HepG2 (cell line): ENCODE measurements around the gene PADI6. TPM values are rescaled to one million over a fixed set of nuclear protein-coding genes. Genes with fewer than 3 reads are reported as not detected.

Experiments used
- ATAC-seq: fragments of 200-7000 bp; cut with Tn5 transposase; 3 replicates; pipeline ENCODE4 v1.9.1; 2020; ENCODE audit warnings: mild to moderate bottlenecking, moderate library complexity
- BruUV-seq: library from RNA; stranded (reverse); fragments of 400-500 nt; replicated peaks from 2 replicates; lab custom pipeline; 2021; lab: Mats Ljungman, UMichigan
- CTCF ChIA-PET: fragments of 300-600 bp; formaldehyde crosslinking; extraction: SDS; loops from one replicate; lab custom pipeline; 2021; ENCODE audit warnings: low total read pairs, inconsistent platforms, low intra/inter-chr PET ratio; lab: Yijun Ruan, JAX
- POLR2A ChIA-PET: fragments of 350-600 bp; sonication (Branson Sonifier 250); formaldehyde crosslinking; loops from one replicate; lab custom pipeline; 2020; ENCODE audit warnings: antibody characterized with exemption, inconsistent platforms; lab: Yijun Ruan, JAX
- DNase-seq: peaks from one replicate; pipeline ENCODE4 v3.0.0-alpha.2; 2015; ENCODE audit warnings: low spot score
- FAIRE-seq: peaks from 3 replicates; lab custom pipeline; 2011; peaks lifted over from hg19 to GRCh38; lab: Jason Lieb, UNC
- H2AFZ ChIP-seq: one replicate; pipeline ENCODE4 v1.6.1; 2011; ENCODE audit warnings: low read length, inconsistent platforms
- H3K27ac ChIP-seq: fragments of 300-600 bp; 3 replicates; pipeline ENCODE4 v1.8.0; 2011; ENCODE audit warnings: mixed run types, mild to moderate bottlenecking, mixed read lengths, low read length, inconsistent platforms; ENCODE audit not compliant: insufficient read depth; ENCODE audit errors: extremely low read length
- H3K27me3 ChIP-seq, 2 experiments: fragments of 200-600 bp in 1 of 2; 2 replicates in 1 of 2; 3 replicates in 1 of 2; pipeline versions ENCODE4 v1.6.0 to v1.8.0; 2011; ENCODE audit warnings: low read length in 2 of 2, mild to moderate bottlenecking in 2 of 2, moderate library complexity in 2 of 2, inconsistent platforms in 1 of 2; ENCODE audit not compliant: insufficient read depth in 2 of 2, control insufficient read depth in 1 of 2
- H3K36me3 ChIP-seq, 2 experiments: fragments of 200-600 bp in 1 of 2; replicated peaks in 1 of 2; 2 replicates in 1 of 2; 3 replicates in 1 of 2; pipeline versions ENCODE4 v1.5.1 to v1.8.0; 2011; ENCODE audit warnings: low read length in 2 of 2, inconsistent platforms in 1 of 2; ENCODE audit not compliant: insufficient read depth in 2 of 2, control insufficient read depth in 1 of 2
- H3K4me1 ChIP-seq: 2 replicates; pipeline ENCODE4 v1.5.1; 2012; ENCODE audit warnings: low read length, inconsistent platforms; ENCODE audit not compliant: insufficient read depth
- H3K4me2 ChIP-seq: 2 replicates; pipeline ENCODE4 v1.6.0; 2011; ENCODE audit warnings: low read depth, low read length, inconsistent platforms
- H3K4me3 ChIP-seq, 3 experiments: fragments of 200-600 bp in 1 of 3; sonication (generic), shearing (Covaris generic) in 1 of 3; replicated peaks in 1 of 3; 2 replicates each; pipeline ENCODE4 v1.5.1; 2011 to 2016; ENCODE audit warnings: low read length in 3 of 3, inconsistent platforms in 2 of 3, low read depth in 2 of 3, mild to moderate bottlenecking in 2 of 3, control low read depth in 1 of 3, mixed read lengths in 1 of 3; ENCODE audit not compliant: insufficient read depth in 1 of 3
- H3K79me2 ChIP-seq: one replicate; pipeline ENCODE4 v1.6.1; 2011; ENCODE audit warnings: low read length, inconsistent platforms; ENCODE audit not compliant: insufficient read depth
- H3K9ac ChIP-seq: 2 replicates; pipeline ENCODE4 v1.6.0; 2011; ENCODE audit warnings: mild to moderate bottlenecking, low read depth, low read length, inconsistent platforms; ENCODE audit not compliant: insufficient read depth
- H3K9me3 ChIP-seq: 2 replicates; pipeline ENCODE4 v1.5.1; 2012; ENCODE audit warnings: mild to moderate bottlenecking, low read length
- H4K20me1 ChIP-seq: 2 replicates; pipeline ENCODE4 v1.6.0; 2011; ENCODE audit warnings: inconsistent platforms, mild to moderate bottlenecking, low read length, moderate library complexity; ENCODE audit not compliant: insufficient read depth
- ZNF253 ChIP-seq: sonication (generic); formaldehyde crosslinking; IDR thresholded peaks from 2 replicates; pipeline ENCODE4 v1.8.0; 2022; ENCODE audit warnings: mild to moderate bottlenecking, missing genetic modification reagents, borderline replicate concordance
- ZNF652 ChIP-seq: IDR thresholded peaks from 2 replicates; pipeline ENCODE4 v1.6.1; 2016; ENCODE audit warnings: low read depth, borderline replicate concordance
- ZNF766 ChIP-seq: sonication (generic); formaldehyde crosslinking; IDR thresholded peaks from 2 replicates; pipeline ENCODE4 v1.5.0; 2020; ENCODE audit warnings: missing genetic modification reagents, borderline replicate concordance
- WGBS: methylation state at CpG from one replicate; pipeline ENCODE4 v1.1.6; 2017; ENCODE audit warnings: low lambda C conversion rate; 5-methylcytosine and 5-hydroxymethylcytosine counted together
- in situ Hi-C: cut with HindIII; loops from 2 replicates; pipeline ENCODE4 v1.10.0; 2017; ENCODE audit warnings: low pct_unique_long_range_greater_than_20kb; ENCODE audit not compliant: extremely low pct_ligation_motif_present
- intact Hi-C: fragments of 100-400 bp; cut with micrococcal nuclease; formaldehyde crosslinking; loops from one replicate; pipeline ENCODE4 v1.10.0; 2022; ENCODE audit not compliant: unreplicated experiment
- polyA plus RNA-seq, 8 experiments: library from polyadenylated mRNA; depleted of rRNA in 3 of 8; stranded (reverse) in 7 of 8; unstranded in 1 of 8; fragments of >200 nt; fragmentation: Illumina TruSeq in 4 of 8; extraction: Trizol in 4 of 8; gene quantifications; 2 replicates each; pipeline versions ENCODE4 v1.2.1 to v1.2.3, GENCODE V29; 2011 to 2016; ENCODE audit warnings: low read depth in 4 of 8, missing spikeins in 1 of 8, mixed read lengths in 1 of 8; ENCODE audit not compliant: insufficient read depth in 1 of 8
- total RNA-seq, 5 experiments: library from RNA; depleted of rRNA; stranded (reverse); fragments of >200 nt; fragmentation: Illumina TruSeq; extraction: Trizol; gene quantifications; 2 replicates each; pipeline ENCODE4 v1.2.3, GENCODE V29; 2016; ENCODE audit warnings: low read depth in 1 of 5
- TF ChIP-seq, protein P1 (sequence below): sonication (generic); formaldehyde crosslinking; IDR thresholded peaks from 2 replicates; pipeline ENCODE4 v1.8.1; 2023; ENCODE audit warnings: missing genetic modification reagents, mild to moderate bottlenecking, borderline replicate concordance
- TF ChIP-seq, protein P2 (sequence below): sonication (generic); formaldehyde crosslinking; IDR thresholded peaks from 2 replicates; pipeline ENCODE4 v1.4.0; 2020; ENCODE audit warnings: mild to moderate bottlenecking, missing genetic modification reagents, borderline replicate concordance

PADI6 gene
- total and polyA plus RNA-seq, 2 of the 13 experiments (the other 11 are each of a cell fraction or from before 2014, with no cell fraction given): not detected

DNA sequence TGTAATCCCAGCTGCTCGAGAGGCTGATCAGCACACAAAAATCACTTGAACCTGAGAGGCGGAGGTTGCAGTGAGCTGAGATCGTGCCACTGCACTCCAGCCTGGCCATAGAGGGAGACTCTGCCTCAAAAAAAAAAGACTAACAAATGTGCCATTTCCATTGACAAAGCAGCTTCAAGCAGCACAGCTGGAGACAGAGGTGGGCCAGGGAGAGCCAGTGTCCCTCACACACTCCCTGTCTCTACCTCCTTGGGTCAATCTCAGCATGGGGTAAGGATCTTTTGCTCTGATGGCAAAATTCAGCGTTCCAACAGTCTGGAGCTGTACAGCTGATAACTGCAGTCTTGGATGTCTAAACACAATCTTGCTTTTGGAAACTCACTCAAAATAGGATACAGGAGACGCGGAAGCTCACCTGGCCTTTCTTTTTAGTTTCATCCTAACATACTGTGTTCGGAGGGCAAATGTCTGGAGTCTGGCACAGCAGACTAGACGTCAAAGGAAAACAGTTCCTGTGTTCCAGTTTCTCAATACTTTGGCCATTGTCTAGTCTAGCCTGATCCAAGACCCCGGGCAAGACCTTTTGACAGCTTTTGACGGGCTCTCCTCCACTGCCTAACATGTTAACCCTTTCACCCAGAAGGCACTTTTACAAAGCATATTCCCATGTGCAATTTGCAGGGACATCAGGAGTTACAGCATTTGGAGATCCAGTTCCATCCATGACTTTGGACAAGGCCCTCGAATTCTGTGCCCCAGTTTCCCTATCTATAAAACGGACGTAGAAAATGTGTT lies 64.6 kb downstream of the PADI6 start:
- peaks cover 41% of the 10 kb centered on the region for H3K4me1 ChIP-seq
- H3K9ac ChIP-seq: no peak overlapping the region
- H3K79me2 ChIP-seq: peaks cover 42% of the 10 kb centered on the region
- FAIRE-seq: no peak
- peak overlapping the region; percentile 61 for H3K4me2 ChIP-seq
- in situ Hi-C loops: no loop called here
- no peak overlapping the region for H3K27ac ChIP-seq
- ChIA-PET CTCF (no interaction called here), POLR2A (no interaction called here)
- whole genome bisulfite sequencing: 77% methylated on average over 13 of the region's 13 CpGs
- peaks cover 0 to 18% of the 10 kb centered on the region in 2 experiments; a peak in 3 of 5 replicates for H3K27me3 ChIP-seq
- DNase-seq: no peak
- intact Hi-C loops: no loop called here
- no peaks in the 10 kb centered on the region for H3K9me3 ChIP-seq
- no peak overlapping the region for H2AFZ ChIP-seq
- peaks cover 6 to 39% of the 10 kb centered on the region in 2 experiments; a peak in 4 of 5 replicates for H3K36me3 ChIP-seq
- BruUV-seq: TSS peak; percentile 49
- no peak for ATAC-seq
- TF ChIP-seq, protein P1, sequence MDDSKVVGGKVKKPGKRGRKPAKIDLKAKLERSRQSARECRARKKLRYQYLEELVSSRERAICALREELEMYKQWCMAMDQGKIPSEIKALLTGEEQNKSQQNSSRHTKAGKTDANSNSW (CRISPR knock-in tag): no peak
- TF ChIP-seq ZNF652 (CRISPR knock-in tag): peak; percentile 62
- TF ChIP-seq, protein P2, sequence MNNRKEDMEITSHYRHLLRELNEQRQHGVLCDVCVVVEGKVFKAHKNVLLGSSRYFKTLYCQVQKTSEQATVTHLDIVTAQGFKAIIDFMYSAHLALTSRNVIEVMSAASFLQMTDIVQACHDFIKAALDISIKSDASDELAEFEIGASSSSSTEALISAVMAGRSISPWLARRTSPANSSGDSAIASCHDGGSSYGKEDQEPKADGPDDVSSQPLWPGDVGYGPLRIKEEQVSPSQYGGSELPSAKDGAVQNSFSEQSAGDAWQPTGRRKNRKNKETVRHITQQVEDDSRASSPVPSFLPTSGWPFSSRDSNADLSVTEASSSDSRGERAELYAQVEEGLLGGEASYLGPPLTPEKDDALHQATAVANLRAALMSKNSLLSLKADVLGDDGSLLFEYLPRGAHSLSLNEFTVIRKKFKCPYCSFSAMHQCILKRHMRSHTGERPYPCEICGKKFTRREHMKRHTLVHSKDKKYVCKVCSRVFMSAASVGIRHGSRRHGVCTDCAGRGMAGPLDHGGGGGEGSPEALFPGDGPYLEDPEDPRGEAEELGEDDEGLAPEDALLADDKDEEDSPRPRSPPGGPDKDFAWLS (CRISPR knock-in tag): no peak
- peaks cover 33% of the 10 kb centered on the region for H4K20me1 ChIP-seq
- H3K4me3 ChIP-seq: no peak overlapping the region

DNA sequence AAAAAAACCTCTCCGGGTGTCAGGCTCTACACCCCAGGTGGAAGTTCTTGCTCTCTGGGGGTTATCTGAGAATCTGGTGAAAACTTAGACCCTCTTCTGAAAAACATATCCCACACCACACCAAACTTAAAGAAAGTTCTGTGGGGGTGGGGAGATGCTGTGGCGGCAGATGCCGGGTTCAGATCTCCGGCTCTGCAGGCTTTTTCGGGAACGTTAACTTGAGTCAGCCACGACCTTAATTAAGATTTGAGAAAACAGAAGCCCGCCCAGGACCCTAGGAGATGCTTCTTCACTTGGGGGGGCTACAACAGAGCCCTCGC lies 65.2 kb downstream of the PADI6 start:
- DNase-seq (no peak), FAIRE-seq (no peak), ATAC-seq (no peak)
- peaks cover 27% of the 10 kb centered on the region for H4K20me1 ChIP-seq
- H3K4me3 ChIP-seq: peak overlapping the region; percentile 33 to 80 (median 35); a peak in 4 of 6 replicates
- H3K9ac ChIP-seq: peak overlapping the region; percentile 36; the same call in 1 of the 2 replicates
- BruUV-seq: no TSS peak
- CTCF ChIA-PET: no interaction called here
- H3K79me2 ChIP-seq: peaks cover 38% of the 10 kb centered on the region
- peaks cover 6 to 38% of the 10 kb centered on the region in 2 experiments; a peak in 4 of 5 replicates for H3K36me3 ChIP-seq
- POLR2A ChIA-PET: no interaction called here
- WGBS: 87% methylated on average over 7 of the region's 9 CpGs
- intact Hi-C loops: no loop called here
- TF ChIP-seq ZNF253 (CRISPR knock-in tag): no peak
- no peak for TF ChIP-seq ZNF766 (CRISPR knock-in tag)
- TF ChIP-seq, all 625 proteins: peak for 0
- peaks cover 0 to 21% of the 10 kb centered on the region in 2 experiments; a peak in 3 of 5 replicates for H3K27me3 ChIP-seq
- H3K9me3 ChIP-seq: no peaks in the 10 kb centered on the region
- H3K4me2 ChIP-seq: peak overlapping the region; percentile 61
- H3K4me1 ChIP-seq: peaks cover 43% of the 10 kb centered on the region
- no peak overlapping the region for H3K27ac ChIP-seq
- H2AFZ ChIP-seq: no peak overlapping the region
- in situ Hi-C loops: no loop called here
